ENCODE data around the gene PRF1. TPM values are rescaled to one million over a fixed set of nuclear protein-coding genes. Genes with fewer than 3 reads are reported as not detected.
A peak's percentile ranks its signal among the peaks of the same experiment; 100 is the strongest.

The PRF1 gene
- total RNA-seq: not detected in 3 replicates
- long read RNA-seq: 0 reads

DNA sequence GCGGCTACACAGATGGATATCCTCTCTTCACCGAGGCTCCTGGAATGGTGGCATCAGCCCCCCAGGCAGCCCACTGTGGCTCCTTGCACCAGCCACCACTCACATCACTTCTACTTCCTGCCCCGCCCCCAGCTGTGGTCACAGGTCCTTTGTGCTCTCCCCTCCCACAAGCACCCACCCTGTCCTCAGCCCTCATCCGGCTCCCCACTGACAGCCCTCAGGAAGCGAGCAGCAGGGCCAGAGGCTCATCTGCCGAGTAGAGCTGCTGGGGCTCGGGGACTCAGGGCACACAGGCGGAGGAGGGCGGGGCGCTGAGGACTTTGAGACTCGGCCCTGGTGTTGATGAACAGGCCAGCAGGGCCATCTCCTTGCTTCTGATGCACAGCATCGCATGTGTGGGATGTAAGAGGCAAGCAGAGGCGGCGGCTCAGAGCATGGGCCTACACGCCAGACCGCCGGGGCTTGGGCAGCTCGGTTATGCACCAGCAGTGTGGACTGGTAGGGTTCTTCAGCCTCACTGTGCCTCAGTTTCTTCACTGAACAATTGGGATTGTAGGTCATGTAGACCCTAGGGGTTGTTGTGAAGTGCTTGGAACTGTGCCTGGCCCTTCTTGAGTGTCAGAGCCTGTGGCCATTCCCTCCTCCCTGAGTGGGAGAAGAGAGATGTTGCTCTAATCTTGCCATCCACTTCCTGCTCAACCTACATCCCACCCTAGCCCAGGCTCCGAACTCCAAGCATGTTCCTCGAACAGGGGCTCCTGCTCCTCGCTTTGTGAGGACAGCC is at the start of gene PRF1:
PRF1 (minus strand) TSS at position 77 of the 784 bp plus-strand sequence. CDS start 1,839 bp downstream, outside the sequence.
- H3K4me3 Mint-ChIP-seq (ENCODE audit: unreplicated experiment): no peak within 1 kb of the TSS
- TF ChIP-seq, protein P1, sequence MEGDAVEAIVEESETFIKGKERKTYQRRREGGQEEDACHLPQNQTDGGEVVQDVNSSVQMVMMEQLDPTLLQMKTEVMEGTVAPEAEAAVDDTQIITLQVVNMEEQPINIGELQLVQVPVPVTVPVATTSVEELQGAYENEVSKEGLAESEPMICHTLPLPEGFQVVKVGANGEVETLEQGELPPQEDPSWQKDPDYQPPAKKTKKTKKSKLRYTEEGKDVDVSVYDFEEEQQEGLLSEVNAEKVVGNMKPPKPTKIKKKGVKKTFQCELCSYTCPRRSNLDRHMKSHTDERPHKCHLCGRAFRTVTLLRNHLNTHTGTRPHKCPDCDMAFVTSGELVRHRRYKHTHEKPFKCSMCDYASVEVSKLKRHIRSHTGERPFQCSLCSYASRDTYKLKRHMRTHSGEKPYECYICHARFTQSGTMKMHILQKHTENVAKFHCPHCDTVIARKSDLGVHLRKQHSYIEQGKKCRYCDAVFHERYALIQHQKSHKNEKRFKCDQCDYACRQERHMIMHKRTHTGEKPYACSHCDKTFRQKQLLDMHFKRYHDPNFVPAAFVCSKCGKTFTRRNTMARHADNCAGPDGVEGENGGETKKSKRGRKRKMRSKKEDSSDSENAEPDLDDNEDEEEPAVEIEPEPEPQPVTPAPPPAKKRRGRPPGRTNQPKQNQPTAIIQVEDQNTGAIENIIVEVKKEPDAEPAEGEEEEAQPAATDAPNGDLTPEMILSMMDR (IDR thresholded peaks at IDR 0.05): no peak
- H3K27ac Mint-ChIP-seq (ENCODE audit: unreplicated experiment): no peak within 1 kb of the TSS
- no peaks in the 10 kb centered on the region for H3K4me1 Mint-ChIP-seq (ENCODE audit: low read depth)
- H3K27me3 Mint-ChIP-seq (ENCODE audit: low read depth): no peaks in the 10 kb centered on the region
- no peaks in the 10 kb centered on the region for H3K36me3 Mint-ChIP-seq (ENCODE audit: low read depth)
- no peaks in the 10 kb centered on the region for H3K9me3 Mint-ChIP-seq (ENCODE audit: low read depth)
- no peak for DNase-seq (ENCODE audit: low spot score)

DNA sequence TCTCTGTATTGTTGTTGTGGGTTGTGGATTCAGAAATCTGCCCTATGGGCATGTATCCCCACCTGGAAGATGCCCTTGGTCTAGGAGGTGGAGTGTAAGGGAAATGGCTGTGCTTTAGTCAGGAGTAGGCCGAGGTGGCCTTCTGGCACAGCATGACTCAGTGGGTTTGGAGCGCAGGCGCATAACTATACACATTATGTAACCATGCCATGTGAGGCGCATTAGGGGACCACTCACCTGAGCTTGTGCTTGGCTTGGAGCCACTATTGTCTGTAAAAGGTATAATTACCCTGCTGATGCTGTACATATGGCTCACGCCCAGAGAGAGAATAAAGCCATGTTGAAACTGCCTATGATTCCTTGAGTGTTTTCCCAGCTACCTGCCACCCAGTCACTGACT is 49.1 kb upstream of the PRF1 start:
- Mint-ChIP-seq H3K27me3 (ENCODE audit: low read depth) (no peaks in the 10 kb centered on the region), H3K9me3 (ENCODE audit: low read depth) (no peaks in the 10 kb centered on the region), H3K36me3 (ENCODE audit: low read depth) (no peaks in the 10 kb centered on the region), H3K27ac (ENCODE audit: unreplicated experiment) (peak overlapping the region; percentile 45), H3K4me3 (ENCODE audit: unreplicated experiment) (no peak overlapping the region), H3K4me1 (ENCODE audit: low read depth) (peaks cover 34% of the 10 kb centered on the region)
- DNase-seq (ENCODE audit: low spot score): no peak
- TF ChIP-seq, protein P1 (IDR thresholded peaks at IDR 0.05): no peak

DNA sequence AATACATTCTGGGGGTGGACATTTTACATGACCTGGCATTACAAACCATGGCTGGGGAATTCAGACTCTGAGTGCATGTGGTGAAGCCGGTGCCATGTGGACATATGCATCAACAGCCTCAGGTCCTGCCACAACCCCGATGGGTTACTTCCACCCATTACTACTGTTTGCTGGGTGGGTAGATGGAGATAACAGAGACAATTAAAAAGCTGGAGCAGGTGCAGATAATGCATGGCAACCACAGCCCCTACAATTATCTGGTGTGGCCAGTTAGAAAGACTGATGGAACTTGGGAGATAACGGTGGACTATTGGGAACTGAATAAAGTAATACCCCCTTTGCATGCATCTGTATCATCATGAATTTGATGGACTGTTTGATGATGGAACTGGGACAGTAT is 48.2 kb upstream of the PRF1 start:
- H3K9me3 Mint-ChIP-seq (ENCODE audit: low read depth): no peaks in the 10 kb centered on the region
- H3K4me1 Mint-ChIP-seq (ENCODE audit: low read depth): peaks cover 25% of the 10 kb centered on the region
- no peak overlapping the region for H3K27ac Mint-ChIP-seq (ENCODE audit: unreplicated experiment)
- H3K4me3 Mint-ChIP-seq (ENCODE audit: unreplicated experiment): no peak overlapping the region
- no peak for DNase-seq (ENCODE audit: low spot score)
- TF ChIP-seq, protein P1 (IDR thresholded peaks at IDR 0.05): no peak
- H3K27me3 Mint-ChIP-seq (ENCODE audit: low read depth): no peaks in the 10 kb centered on the region
- H3K36me3 Mint-ChIP-seq (ENCODE audit: low read depth): no peaks in the 10 kb centered on the region

DNA sequence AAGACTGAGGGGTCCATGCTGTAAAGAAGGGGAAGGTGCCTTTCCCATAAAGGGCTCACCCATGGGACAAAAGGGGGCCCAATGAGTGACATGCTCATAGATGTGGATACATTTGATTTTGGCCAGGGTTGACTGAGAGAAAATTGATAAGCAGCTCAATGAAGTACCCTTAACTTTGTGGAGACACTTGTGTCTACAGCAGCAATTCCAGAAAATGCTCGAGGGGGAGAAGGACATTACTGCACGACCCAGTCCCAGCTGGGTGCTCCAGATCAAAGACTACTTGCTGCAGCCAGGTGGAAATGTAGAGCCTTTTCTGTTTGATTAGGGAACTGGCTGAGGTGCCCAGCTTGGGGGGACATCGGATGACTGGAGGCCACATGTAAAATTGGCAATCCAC is 47.6 kb upstream of the PRF1 start:
- peaks cover 20% of the 10 kb centered on the region for H3K4me1 Mint-ChIP-seq (ENCODE audit: low read depth)
- TF ChIP-seq, protein P1 (IDR thresholded peaks at IDR 0.05): no peak
- DNase-seq (ENCODE audit: low spot score): no peak
- H3K4me3 Mint-ChIP-seq (ENCODE audit: unreplicated experiment): no peak overlapping the region
- H3K9me3 Mint-ChIP-seq (ENCODE audit: low read depth): no peaks in the 10 kb centered on the region
- no peaks in the 10 kb centered on the region for H3K36me3 Mint-ChIP-seq (ENCODE audit: low read depth)
- no peaks in the 10 kb centered on the region for H3K27me3 Mint-ChIP-seq (ENCODE audit: low read depth)
- no peak overlapping the region for H3K27ac Mint-ChIP-seq (ENCODE audit: unreplicated experiment)

DNA sequence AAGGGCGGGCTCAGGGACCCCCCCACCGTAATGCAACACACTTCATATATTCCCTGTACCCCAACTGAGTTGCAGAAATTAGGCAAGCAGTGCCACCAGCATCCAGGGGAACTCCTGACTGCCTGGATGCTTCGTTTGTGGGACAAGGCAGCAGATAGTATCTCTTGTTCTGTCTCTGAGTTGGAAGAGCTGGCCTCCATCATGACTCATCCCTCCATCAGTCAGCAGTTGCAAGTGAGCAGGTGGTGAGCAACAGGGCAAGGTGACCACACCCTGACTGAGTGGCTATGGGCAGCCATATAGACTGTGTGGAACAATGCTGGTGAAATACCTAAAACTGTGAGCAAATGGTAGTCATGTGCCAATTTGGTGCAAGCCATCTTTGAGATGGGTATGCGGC is 47.0 kb upstream of the PRF1 start:
- Mint-ChIP-seq H3K27me3 (ENCODE audit: low read depth) (peaks cover 2% of the 10 kb centered on the region), H3K27ac (ENCODE audit: unreplicated experiment) (no peak overlapping the region), H3K36me3 (ENCODE audit: low read depth) (no peaks in the 10 kb centered on the region), H3K4me3 (ENCODE audit: unreplicated experiment) (no peak overlapping the region), H3K9me3 (ENCODE audit: low read depth) (no peaks in the 10 kb centered on the region), H3K4me1 (ENCODE audit: low read depth) (peaks cover 20% of the 10 kb centered on the region)
- TF ChIP-seq, protein P1 (IDR thresholded peaks at IDR 0.05): no peak
- DNase-seq (ENCODE audit: low spot score): no peak

All from chondrocyte (in vitro differentiated cells).